ENCODE data around the gene OR51M1.
"Not testable (repeated sequence)": the region's sequence is repeated elsewhere in the genome, so short reads cannot be mapped to it uniquely, and the experiment has no call there.

OR51M1 gene, protein sequence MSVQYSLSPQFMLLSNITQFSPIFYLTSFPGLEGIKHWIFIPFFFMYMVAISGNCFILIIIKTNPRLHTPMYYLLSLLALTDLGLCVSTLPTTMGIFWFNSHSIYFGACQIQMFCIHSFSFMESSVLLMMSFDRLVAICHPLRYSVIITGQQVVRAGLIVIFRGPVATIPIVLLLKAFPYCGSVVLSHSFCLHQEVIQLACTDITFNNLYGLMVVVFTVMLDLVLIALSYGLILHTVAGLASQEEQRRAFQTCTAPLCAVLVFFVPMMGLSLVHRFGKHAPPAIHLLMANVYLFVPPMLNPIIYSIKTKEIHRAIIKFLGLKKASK

GRCh38 chr11:5383576-5383975 lies at the start of gene OR51M1:
Gene OR51M1, plus strand, starts transcription at chr11:5383812. Its CDS starts 5,587 bp downstream, at chr11:5389399.
- Mint-ChIP-seq H3K4me3 (no peak within 1 kb of the TSS), H3K27me3 (no peaks in the 10 kb centered on the region), H3K4me1 (ENCODE audit: low read depth) (no peaks in the 10 kb centered on the region), H3K36me3 (no peaks in the 10 kb centered on the region), H3K27ac (no peak within 1 kb of the TSS), H3K9me3 (ENCODE audit: low read depth) (no peaks in the 10 kb centered on the region)

GRCh38 chr11:5335170-5335569 lies 48.4 kb upstream of the OR51M1 start:
- no peaks in the 10 kb centered on the region for H3K4me1 Mint-ChIP-seq (ENCODE audit: low read depth)
- no peak overlapping the region for H3K27ac Mint-ChIP-seq
- peaks cover 3% of the 10 kb centered on the region for H3K27me3 Mint-ChIP-seq
- no peaks in the 10 kb centered on the region for H3K9me3 Mint-ChIP-seq (ENCODE audit: low read depth)
- no peaks in the 10 kb centered on the region for H3K36me3 Mint-ChIP-seq
- H3K4me3 Mint-ChIP-seq: no peak overlapping the region

GRCh38 chr11:5336331-5336730 lies 47.3 kb upstream of the OR51M1 start:
- H3K9me3 Mint-ChIP-seq (ENCODE audit: low read depth): no peaks in the 10 kb centered on the region
- H3K4me3 Mint-ChIP-seq: no peak overlapping the region
- peaks cover 3% of the 10 kb centered on the region for H3K27me3 Mint-ChIP-seq
- no peak overlapping the region for H3K27ac Mint-ChIP-seq
- no peaks in the 10 kb centered on the region for H3K4me1 Mint-ChIP-seq (ENCODE audit: low read depth)
- no peaks in the 10 kb centered on the region for H3K36me3 Mint-ChIP-seq

DNA sequence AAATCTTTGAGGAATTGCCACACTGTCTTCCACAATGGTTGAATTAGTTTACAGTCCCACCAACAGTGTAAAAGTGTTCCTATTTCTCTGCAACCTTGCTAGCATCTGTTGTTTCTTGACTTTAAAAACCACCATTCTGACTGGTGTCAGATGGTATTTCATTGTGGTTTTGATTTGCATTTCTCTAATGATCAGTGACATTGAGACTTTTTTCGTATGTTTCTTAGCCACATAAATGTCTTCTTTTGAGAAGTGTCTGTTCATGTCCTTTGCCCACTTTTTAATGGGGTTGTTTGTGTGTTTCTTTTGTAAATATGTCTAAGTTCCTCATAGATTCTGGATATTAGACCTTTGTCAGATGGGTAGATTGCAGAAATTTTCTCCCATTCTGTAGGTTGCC lies 46.4 kb upstream of the OR51M1 start:
- not testable (repeated sequence) for H3K4me1 Mint-ChIP-seq (ENCODE audit: low read depth); H3K4me3 Mint-ChIP-seq; H3K27ac Mint-ChIP-seq; H3K27me3 Mint-ChIP-seq; H3K9me3 Mint-ChIP-seq (ENCODE audit: low read depth); H3K36me3 Mint-ChIP-seq

- H3K36me3 Mint-ChIP-seq: no peaks in the 10 kb centered on the region
- no peak overlapping the region for H3K4me3 Mint-ChIP-seq
- H3K27ac Mint-ChIP-seq: no peak overlapping the region
- no peaks in the 10 kb centered on the region for H3K4me1 Mint-ChIP-seq (ENCODE audit: low read depth)
- H3K9me3 Mint-ChIP-seq (ENCODE audit: low read depth): no peaks in the 10 kb centered on the region
- peaks cover 3% of the 10 kb centered on the region for H3K27me3 Mint-ChIP-seq
Measured at GRCh38 chr11:5339771-5340322, 43.8 kb upstream of the OR51M1 start.

GRCh38 chr11:5343474-5344335 lies 39.9 kb upstream of the OR51M1 start, which contains the start of gene OR51B5:
Gene OR51B5, minus strand, starts transcription at chr11:5343524. Its CDS starts 0 bp downstream, at chr11:5343524.
- H3K4me1 Mint-ChIP-seq (ENCODE audit: low read depth): no peaks in the 10 kb centered on the region
- no peak within 1 kb of the TSS for H3K4me3 Mint-ChIP-seq
- H3K27me3 Mint-ChIP-seq: peaks cover 2% of the 10 kb centered on the region
- H3K36me3 Mint-ChIP-seq: no peaks in the 10 kb centered on the region
- H3K27ac Mint-ChIP-seq: no peak within 1 kb of the TSS
- H3K9me3 Mint-ChIP-seq (ENCODE audit: low read depth): no peaks in the 10 kb centered on the region

DNA sequence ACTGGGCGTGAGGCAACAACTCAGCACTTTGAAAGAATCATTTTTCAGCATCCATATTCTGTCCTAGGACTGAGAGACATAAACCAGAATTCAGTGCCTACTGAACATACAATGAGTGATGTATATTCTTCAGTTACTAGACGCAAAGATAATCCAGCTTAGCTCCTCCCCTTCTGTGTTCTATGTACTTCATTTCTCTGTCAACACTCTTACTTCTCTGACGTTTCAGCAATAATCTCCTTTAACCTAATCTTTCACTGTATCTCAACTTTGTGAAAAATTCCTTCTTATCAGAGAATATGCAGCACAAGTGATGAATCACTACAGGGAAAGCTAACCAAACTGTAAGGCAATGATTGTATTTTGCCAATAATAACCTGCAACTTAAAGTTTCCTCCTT lies 37.8 kb upstream of the OR51M1 start:
- H3K4me3 Mint-ChIP-seq: no peak overlapping the region
- no peaks in the 10 kb centered on the region for H3K36me3 Mint-ChIP-seq
- no peaks in the 10 kb centered on the region for H3K9me3 Mint-ChIP-seq (ENCODE audit: low read depth)
- no peaks in the 10 kb centered on the region for H3K4me1 Mint-ChIP-seq (ENCODE audit: low read depth)
- H3K27ac Mint-ChIP-seq: no peak overlapping the region
- peaks cover 2% of the 10 kb centered on the region for H3K27me3 Mint-ChIP-seq

DNA sequence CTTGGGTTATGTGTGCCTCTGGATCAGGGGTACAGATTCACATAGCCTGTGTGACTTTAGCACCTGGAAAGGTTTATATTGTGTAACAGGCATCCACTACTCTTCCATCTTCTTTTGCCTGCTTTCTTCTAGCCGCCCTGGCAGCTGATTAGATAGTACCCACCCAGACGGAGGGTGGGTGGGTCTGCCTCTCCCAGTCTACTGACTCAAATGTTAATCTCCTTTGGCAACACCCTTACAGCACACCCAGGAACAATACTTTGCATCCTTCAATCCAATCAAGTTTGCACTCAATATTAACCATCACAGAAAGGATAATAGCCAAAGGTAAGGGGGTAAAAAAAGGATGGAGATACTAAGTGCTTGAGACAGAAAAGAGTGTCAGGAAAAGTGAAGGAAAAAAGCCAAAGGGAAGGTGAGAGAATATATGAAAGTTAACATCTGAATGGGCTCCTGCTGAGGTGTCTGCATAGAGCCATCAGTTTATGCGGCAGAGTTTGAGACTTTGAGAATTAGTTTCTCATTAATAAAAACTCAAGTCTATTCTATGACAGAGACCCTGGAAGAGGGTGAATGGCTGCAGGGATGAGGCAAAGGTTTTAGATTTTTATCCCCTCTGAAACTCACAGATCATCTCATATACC lies 34.9 kb upstream of the OR51M1 start:
- Mint-ChIP-seq H3K27ac (no peak overlapping the region), H3K27me3 (peaks cover 3% of the 10 kb centered on the region), H3K4me1 (ENCODE audit: low read depth) (no peaks in the 10 kb centered on the region), H3K9me3 (ENCODE audit: low read depth) (no peaks in the 10 kb centered on the region), H3K36me3 (no peaks in the 10 kb centered on the region), H3K4me3 (no peak overlapping the region)

DNA sequence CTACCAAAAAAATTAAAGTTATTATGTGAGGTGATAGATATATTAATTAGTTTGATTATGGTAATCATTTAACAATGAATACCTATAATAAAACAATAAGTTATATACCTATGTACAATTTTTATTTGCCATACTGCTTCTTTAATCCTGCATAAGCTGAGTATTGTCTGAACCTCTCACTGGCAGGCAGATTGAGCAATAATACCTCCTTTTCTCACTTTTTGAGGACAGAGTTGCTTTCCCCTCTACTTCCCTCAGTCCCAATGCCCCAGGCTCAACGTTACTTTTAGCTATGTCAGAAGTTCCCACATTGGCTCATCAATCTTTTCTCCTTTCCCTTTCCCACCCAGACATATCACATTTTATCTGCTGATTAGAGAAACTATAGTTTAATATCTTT lies 34.1 kb upstream of the OR51M1 start:
- H3K9me3 Mint-ChIP-seq (ENCODE audit: low read depth): no peaks in the 10 kb centered on the region
- no peaks in the 10 kb centered on the region for H3K36me3 Mint-ChIP-seq
- H3K4me1 Mint-ChIP-seq (ENCODE audit: low read depth): no peaks in the 10 kb centered on the region
- H3K27me3 Mint-ChIP-seq: peaks cover 3% of the 10 kb centered on the region
- no peak overlapping the region for H3K4me3 Mint-ChIP-seq
- H3K27ac Mint-ChIP-seq: no peak overlapping the region

- Mint-ChIP-seq H3K36me3 (no peaks in the 10 kb centered on the region), H3K9me3 (ENCODE audit: low read depth) (peaks cover under 1% of the 10 kb centered on the region), H3K27ac (no peak within 1 kb of the TSS), H3K4me3 (no peak within 1 kb of the TSS), H3K4me1 (ENCODE audit: low read depth) (no peaks in the 10 kb centered on the region), H3K27me3 (peaks cover 3% of the 10 kb centered on the region)
Measured at GRCh38 chr11:5351208-5351607, 32.4 kb upstream of the OR51M1 start, which contains the start of gene OR51B6. Gene OR51B6, plus strand, starts transcription at chr11:5351508. Its CDS starts 0 bp downstream, at chr11:5351508.

DNA sequence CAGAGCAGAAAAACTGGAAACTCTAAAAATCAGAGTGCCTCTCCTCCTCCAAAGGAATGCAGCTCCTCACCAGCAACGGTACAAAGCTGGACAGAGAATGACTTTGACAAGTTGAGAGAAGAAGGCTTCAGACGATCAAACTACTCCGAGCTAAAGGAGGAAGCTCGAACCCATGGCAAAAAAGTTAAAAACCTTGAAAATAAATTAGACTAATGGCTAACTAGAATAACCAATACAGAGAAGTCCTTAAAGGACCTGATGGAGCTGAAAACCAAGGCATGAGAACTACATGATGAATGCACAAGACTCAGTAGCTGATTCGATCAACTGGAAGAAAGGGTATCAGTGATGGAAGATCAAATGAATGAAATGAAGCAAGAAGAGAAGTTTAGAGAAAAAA lies 27.6 kb upstream of the OR51M1 start:
- not testable (repeated sequence) for H3K27me3 Mint-ChIP-seq; H3K27ac Mint-ChIP-seq; H3K9me3 Mint-ChIP-seq (ENCODE audit: low read depth); H3K4me1 Mint-ChIP-seq (ENCODE audit: low read depth); H3K36me3 Mint-ChIP-seq; H3K4me3 Mint-ChIP-seq

DNA sequence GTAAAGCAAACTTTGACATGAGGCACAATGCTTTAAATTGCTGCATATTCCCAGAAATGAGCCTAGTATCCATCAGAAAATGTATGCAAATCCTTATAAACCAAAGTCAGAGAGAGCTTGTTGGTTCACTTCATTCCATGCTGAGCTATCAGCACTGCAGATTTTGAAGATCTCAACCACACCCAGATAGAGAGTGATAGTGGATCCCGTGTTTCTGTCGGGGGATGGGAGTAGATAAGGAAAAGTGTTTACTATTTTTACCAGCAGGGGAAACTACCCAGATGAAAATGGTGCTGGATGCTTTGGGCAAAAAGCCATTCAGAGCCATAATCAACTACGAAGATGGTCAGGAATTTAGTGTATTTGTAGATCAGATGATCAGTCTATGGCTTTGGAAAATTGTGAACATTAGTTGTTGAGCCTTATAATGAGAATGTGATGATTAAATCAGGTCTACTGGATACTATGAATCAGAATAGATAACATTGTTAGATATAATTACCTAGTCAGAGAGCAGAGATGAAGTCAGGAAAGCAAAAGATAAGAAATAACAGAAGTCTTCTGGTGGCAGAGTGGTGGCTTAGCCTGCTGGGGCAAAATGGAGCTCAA lies 21.5 kb upstream of the OR51M1 start:
- Mint-ChIP-seq H3K27ac (no peak overlapping the region), H3K9me3 (ENCODE audit: low read depth) (no peaks in the 10 kb centered on the region), H3K4me3 (no peak overlapping the region), H3K4me1 (ENCODE audit: low read depth) (no peaks in the 10 kb centered on the region), H3K27me3 (peaks cover 8% of the 10 kb centered on the region), H3K36me3 (no peaks in the 10 kb centered on the region)

- Mint-ChIP-seq H3K27ac (no peak overlapping the region), H3K27me3 (peaks cover 8% of the 10 kb centered on the region), H3K4me1 (ENCODE audit: low read depth) (no peaks in the 10 kb centered on the region), H3K36me3 (no peaks in the 10 kb centered on the region), H3K4me3 (no peak overlapping the region), H3K9me3 (ENCODE audit: low read depth) (no peaks in the 10 kb centered on the region)
Measured at GRCh38 chr11:5363679-5364078, 19.9 kb upstream of the OR51M1 start.

- Mint-ChIP-seq H3K4me1 (ENCODE audit: low read depth) (no peaks in the 10 kb centered on the region), H3K27me3 (peaks cover 8% of the 10 kb centered on the region), H3K36me3 (no peaks in the 10 kb centered on the region), H3K4me3 (no peak overlapping the region), H3K9me3 (ENCODE audit: low read depth) (no peaks in the 10 kb centered on the region), H3K27ac (no peak overlapping the region)
Measured at GRCh38 chr11:5364214-5364613, 19.4 kb upstream of the OR51M1 start.
